ENCODE measurements around the gene RAD51B. TPM values are rescaled to one million over a fixed set of nuclear protein-coding genes. Genes with fewer than 3 reads are reported as not detected.

RAD51B gene
- total RNA-seq, 1 donor from 2014 or later: 17.0 TPM

GRCh38 chr14:68506645-68507419 is 687.3 kb downstream of the RAD51B start:
- peak; percentile 74 for DNase-seq (ENCODE audit: low read depth)

GRCh38 chr14:68507544-68508081 is 688.0 kb downstream of the RAD51B start:
- DNase-seq (ENCODE audit: low read depth): no peak

GRCh38 chr14:68508581-68508980 is 689.0 kb downstream of the RAD51B start:
- no peak for DNase-seq (ENCODE audit: low read depth)

GRCh38 chr14:68509188-68509983 is 689.8 kb downstream of the RAD51B start:
- DNase-seq (ENCODE audit: low read depth): no peak

GRCh38 chr14:68510201-68511128 is 690.9 kb downstream of the RAD51B start:
- DNase-seq (ENCODE audit: low read depth): no peak

- no peak for DNase-seq (ENCODE audit: low read depth)
Observed at GRCh38 chr14:68511129-68512047, 691.8 kb downstream of the RAD51B start.

GRCh38 chr14:68512088-68512487 is 692.5 kb downstream of the RAD51B start:
- DNase-seq (ENCODE audit: low read depth): no peak

- no peak for DNase-seq (ENCODE audit: low read depth)
Observed at GRCh38 chr14:68513137-68513536, 693.6 kb downstream of the RAD51B start.

GRCh38 chr14:68513838-68514607 is 694.4 kb downstream of the RAD51B start:
- peak; percentile 40 for DNase-seq (ENCODE audit: low read depth)

GRCh38 chr14:68514608-68515194 is 695.1 kb downstream of the RAD51B start:
- DNase-seq (ENCODE audit: low read depth): peak; percentile 61

GRCh38 chr14:68516342-68516741 is 696.8 kb downstream of the RAD51B start:
- DNase-seq (ENCODE audit: low read depth): no peak

GRCh38 chr14:68518166-68518565 is 698.6 kb downstream of the RAD51B start:
- no peak for DNase-seq (ENCODE audit: low read depth)

- peak; percentile 94 for DNase-seq (ENCODE audit: low read depth)
Observed at GRCh38 chr14:68518761-68519670, 699.4 kb downstream of the RAD51B start.

GRCh38 chr14:68519671-68520187 is 700.1 kb downstream of the RAD51B start:
- no peak for DNase-seq (ENCODE audit: low read depth)

GRCh38 chr14:68520637-68521556 is 701.3 kb downstream of the RAD51B start:
- peak; percentile 81 for DNase-seq (ENCODE audit: low read depth)

GRCh38 chr14:68521557-68521901 is 702.0 kb downstream of the RAD51B start:
- DNase-seq (ENCODE audit: low read depth): no peak

- no peak for DNase-seq (ENCODE audit: low read depth)
Observed at GRCh38 chr14:68521961-68522509, 702.5 kb downstream of the RAD51B start.
